HG03432 (cell line): ENCODE data around the gene STARD13.

ENCODE experiments used
- ATAC-seq: cut with Tn5 transposase; IDR thresholded peaks from one replicate; pipeline ENCODE4 v1.9.1; 2021; ENCODE audit warnings: mild to moderate bottlenecking, moderate library complexity; ENCODE audit not compliant: unreplicated experiment

STARD13 gene

GRCh38 chr13:33204130-33204927 is 81.2 kb downstream of the STARD13 start:
- ATAC-seq, result peak; percentile 34

DNA sequence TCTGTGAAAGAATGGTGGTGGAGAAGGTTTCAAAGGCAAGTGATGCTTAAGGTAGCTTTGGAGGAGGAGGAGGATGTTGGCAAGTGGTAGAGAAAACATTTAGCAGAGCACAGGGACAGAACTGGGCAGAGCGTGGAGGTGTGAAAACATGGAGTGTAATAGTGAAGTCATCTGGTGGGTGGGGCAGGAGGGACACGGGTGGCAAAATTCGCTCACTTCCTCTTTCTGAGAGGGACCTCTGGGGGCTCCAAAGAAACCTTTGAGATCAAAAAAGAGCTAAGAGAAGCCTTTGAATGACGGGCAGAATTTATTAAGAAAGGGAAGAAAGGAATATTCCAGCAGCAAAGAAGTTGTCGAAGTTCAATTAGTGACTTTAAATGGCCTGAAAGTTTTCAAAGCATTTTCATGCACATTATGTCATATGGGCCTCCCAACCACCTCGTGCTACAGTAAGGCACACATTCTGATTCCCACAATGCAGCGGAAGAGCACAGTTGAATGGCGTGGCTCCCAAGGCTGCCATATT is 82.8 kb downstream of the STARD13 start:
- ATAC-seq, result peak; percentile 30

DNA sequence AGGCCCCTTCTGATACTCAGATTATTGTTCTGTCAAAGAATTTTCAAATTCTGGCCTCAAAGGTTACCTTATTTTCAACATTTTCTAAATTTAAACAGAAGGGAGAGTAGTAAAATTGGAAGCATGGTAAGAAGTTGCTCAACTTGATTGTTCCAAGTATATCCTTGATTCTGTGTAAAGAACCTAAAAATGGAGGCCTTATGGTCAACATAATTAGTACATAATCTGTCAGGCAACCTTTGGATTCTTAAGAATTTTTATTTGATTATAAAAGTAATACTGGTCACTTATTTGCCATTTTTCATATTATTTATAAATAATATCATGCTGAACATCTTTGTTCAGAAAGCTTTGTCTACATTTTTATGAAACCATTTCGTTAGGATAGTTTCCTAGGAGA is 83.9 kb downstream of the STARD13 start:
- no peak for ATAC-seq

- peak; percentile 17 for ATAC-seq
Observed at GRCh38 chr13:33199289-33199850, 86.2 kb downstream of the STARD13 start.

DNA sequence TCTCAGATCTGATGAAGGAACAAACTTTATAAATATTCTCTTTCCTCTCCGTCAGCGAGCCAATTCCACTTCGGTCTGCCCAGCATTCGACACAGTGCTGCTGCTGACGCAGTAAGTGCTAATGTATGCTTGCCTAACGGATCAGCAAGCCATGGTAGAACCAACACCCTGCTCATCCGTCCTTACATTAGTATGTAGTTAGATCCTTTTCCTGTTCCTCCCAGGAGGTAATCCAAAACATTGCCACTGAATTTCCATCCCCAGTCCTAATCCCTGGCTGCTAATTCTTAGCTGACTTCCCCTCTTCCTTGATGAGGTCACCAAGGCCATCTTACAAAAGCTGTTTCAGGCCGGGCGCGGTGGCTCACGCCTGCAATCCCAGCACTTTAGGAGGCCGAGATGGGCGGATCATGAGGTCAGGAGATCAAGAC is 88.0 kb downstream of the STARD13 start:
- no peak for ATAC-seq

DNA sequence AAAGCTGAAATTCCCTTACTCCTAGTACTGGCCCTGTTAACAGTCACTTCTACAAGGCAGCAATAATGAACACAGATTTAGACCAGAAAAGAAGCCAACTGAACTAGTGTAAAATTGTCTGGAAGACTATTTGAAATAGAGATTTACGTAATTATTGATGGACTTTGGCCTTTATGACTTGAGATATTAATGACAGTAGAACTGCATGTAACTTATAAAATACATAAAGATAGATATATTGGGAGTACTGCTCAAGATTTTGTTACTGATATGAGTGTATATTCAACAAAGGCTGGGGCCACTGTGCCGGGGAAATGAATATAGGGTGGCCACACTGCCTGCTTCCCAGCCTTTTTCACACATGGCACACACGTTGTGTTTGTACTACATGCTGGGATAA is 88.8 kb downstream of the STARD13 start:
- ATAC-seq, result no peak

GRCh38 chr13:33195693-33196464 is 89.7 kb downstream of the STARD13 start:
- ATAC-seq, result no peak

DNA sequence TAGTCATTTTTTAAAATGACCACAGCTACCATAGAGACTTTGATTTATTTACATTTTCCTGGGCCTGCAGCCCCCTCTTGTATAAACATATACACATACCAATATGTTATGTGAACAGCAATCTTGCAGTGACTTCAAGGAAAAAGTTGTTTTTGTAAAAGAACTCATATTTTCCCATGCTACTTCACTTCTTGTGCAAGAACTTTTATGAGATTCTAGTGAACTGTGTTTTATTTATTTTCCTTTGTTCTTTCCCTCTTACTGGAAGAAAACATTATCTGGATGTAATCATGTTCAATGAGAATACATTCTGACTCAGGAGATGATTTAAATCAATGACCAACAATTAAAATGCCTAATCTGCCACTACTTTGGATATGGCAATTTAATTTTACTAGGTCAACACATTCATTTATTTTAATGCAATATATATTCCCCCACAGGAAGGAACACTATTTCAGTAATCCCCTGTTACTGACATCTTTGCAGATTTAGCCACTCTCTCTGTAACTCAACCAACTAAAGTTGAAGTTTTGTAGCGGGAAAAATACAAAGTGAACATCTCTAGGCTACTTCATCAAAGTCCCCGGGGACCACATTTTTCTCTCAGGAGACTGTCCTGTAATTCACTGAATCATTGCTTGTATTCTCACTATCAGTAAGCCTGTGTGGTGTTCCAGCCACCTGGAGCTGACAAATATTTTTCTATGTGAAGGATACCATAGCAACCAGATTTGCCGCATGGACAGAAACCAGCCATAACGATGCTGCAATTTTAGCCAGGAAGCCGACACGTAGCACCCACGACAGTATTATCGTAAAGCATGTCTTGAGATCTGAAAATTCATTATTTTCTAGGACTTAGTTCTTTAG is 90.5 kb downstream of the STARD13 start:
- ATAC-seq, result peak; percentile 88

DNA sequence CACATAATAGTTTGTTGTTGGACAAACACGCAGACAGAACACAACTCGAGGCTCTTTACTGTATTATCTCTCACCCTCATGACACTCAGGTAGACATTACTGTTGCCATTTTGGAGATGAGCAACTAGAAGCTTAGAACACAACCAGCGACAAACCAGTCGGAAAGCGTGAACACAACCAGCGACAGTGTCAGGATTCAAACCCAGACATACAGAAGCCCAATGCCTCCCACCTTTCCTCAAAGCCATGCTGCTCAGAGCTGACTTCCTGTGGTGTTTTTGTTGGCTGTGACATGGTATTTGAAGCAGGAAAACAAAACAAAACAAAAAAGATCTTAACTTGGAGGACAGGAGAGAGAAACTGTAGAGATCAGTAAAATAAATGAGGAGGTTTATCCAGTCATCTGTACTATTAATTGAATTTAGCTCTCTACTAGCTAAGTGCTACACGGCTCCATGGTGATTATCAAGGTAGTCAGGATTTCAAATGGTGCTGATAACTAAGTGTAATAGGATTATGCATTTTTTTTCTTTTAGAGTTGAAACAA is 92.1 kb downstream of the STARD13 start:
- no peak for ATAC-seq

DNA sequence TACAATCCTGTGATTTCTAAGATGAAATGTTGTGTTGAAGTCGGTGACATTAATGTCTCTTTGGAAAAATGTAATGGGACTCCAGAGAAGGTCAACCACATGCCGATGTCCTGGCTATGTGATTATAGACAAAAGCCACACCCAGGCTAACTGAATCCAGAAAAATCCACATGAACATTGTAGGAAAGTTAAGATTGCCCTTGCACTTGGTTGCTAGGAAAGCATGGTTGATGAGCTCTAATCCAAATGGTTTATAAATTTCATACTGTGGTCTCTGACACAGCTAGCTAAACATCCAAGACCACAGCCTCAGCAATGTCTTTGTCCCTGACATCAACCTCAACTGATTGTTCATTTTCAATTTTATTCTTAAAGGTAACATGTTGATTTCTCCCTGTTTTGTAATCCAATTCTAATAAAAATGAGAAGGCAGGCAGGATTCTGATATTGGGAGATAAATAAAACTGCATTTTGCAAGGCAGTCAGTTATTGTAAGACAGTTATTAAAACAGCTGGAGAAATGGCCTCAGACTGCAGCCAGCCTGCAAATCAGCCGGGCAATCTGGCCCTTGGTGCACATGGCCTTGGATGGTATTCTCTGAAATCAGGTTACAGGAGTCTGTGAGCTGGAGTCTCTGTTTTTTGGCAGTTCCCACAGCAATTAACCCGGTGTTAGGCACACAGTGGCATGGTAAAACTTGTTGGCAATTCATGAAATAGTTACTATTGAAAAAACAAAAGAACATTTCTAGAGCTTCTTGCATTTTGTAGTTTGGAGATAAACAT is 93.9 kb downstream of the STARD13 start:
- no peak for ATAC-seq

- ATAC-seq, result no peak
Observed at GRCh38 chr13:33189470-33189869, 96.1 kb downstream of the STARD13 start.

DNA sequence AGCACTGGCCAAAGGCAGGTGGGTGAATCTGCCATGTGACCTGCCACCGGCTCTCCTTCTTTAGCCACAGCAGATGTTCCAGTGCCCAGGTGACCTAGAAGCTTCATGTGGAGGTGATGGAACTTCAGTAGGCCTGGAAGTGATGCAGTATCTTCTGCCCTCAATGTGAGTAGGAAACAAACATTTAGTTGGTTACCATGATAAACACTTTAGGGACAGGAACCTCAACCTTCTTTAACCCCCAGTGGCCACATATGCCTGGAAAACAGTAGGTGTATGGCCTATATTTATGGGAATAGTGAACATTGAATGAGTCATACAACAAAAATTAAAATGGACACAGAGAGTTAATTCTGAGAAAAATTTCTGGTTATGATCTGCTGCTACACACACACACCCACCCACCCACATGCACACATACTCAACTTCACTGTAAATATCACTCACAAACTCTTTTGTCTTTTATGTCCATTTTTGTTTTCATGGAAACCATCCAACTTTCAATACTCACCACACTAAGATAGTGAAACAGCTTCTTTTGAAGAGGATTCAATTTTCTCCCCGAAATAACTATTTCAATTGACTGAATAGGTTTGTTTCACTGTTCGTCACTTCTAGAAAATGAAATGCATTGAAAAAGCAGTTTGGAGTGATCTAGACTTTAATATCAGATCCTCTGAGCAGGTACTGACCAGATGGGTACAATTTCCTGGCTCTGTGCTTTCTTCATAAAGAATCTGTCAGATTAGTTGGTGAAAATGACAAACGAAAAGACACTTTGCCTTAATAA is 97.3 kb downstream of the STARD13 start:
- ATAC-seq, result peak; percentile 74

DNA sequence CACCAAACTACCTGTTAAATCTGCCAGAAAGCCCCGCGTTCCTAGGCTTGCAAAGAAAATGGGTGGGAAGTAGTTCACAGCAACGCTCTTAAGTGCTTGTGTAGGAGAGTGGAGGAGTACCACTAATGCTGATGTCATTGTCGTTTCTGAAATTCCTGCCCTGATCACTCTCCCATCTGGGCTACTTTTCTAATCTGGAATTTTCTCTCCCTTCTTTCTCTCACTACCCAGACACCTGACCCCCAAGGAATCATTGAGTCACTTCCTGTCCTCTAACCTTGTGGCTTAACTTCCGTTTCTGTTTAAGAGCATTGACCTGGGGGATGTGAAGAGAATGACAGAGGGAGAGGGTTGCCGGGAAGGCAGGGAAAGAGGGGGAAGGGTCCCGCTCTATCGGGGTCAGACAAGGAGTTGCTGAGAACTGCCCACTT is 98.7 kb downstream of the STARD13 start:
- no peak for ATAC-seq

DNA sequence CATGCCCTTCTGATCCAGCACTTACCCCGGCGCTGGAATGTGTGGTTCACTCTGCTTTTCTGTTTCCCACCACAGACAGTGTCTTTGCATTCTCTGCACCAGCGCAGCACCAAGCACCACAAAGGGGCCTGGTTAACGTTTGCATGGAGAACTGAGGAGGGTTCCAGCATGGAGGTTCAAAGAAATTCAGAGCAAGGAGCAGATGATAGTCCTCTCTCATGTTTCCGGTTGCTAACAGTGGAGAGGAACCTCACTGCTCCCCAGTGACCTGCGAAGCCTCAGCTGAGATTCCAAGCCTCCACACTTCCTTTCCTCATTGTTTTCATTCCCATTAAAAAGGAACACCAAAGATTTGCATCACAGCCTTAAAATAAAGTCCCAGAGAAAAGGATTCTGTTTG is 99.7 kb downstream of the STARD13 start:
- ATAC-seq, result no peak

DNA sequence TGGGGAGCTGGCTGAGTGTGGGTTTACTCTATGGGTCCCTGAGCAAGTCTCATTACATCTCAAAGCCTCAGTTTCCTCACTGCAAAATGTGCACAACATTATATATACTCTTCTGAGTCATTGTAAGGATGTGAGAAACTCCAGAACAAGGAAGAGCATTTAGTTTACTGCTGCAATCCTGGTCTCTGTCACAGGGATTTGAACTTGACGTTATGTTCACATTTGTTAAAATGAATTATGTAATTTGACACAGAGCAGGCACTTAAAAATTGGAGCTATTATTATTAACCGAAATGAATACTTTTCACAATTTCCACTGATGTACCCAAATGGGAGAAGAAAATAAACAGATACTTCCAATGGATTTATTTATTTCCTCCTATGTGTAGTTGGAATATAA is 101.0 kb downstream of the STARD13 start:
- no peak for ATAC-seq

- no peak for ATAC-seq
Observed at GRCh38 chr13:33184112-33184490, 101.5 kb downstream of the STARD13 start.

- peak; percentile 34 for ATAC-seq
Observed at GRCh38 chr13:33183431-33184111, 102.0 kb downstream of the STARD13 start.

DNA sequence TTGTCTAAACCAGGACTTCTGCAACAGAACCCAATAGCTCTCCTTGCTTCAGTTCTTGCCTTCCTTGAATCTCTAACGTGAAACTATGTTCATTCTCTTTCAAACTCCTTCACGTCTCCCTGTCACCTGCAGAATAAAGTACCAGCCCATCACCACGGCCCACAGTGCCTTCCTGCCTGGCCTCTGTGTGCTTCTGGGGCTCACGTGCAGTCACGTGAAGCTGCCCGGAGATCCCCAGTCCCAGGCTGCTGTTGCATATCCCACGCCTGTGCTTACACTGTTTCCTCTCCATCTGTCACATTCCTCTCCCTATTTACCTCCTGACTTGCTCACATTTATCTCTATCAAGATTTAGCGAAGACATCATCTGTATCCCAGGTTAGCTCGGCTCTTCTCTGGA is 102.8 kb downstream of the STARD13 start:
- ATAC-seq, result peak; percentile 68
